K562 (cell line): ENCODE measurements around the gene ELOVL5. TPM values are rescaled to one million over a fixed set of nuclear protein-coding genes. Genes with fewer than 3 reads are reported as not detected.

Source experiments
- ATAC-seq: fragments of 200-7000 bp; cut with Tn5 transposase; 3 replicates; pipeline ENCODE4 v1.9.1; 2020; ENCODE audit warnings: moderate library complexity
- BruUV-seq: library from RNA; stranded (reverse); fragments of 400-500 nt; replicated peaks from 2 replicates; lab custom pipeline; 2021; lab: Mats Ljungman, UMichigan
- CTCF ChIA-PET: fragments of 300-600 bp; formaldehyde crosslinking; extraction: SDS; loops from one replicate; lab custom pipeline; 2021; ENCODE audit warnings: low intra/inter-chr PET ratio; lab: Yijun Ruan, JAX
- POLR2A ChIA-PET: fragments of 300-600, 350-650 bp; sonication (Branson Sonifier 250); formaldehyde crosslinking; extraction: SDS; loops from one replicate; lab custom pipeline; 2021; ENCODE audit warnings: antibody characterized with exemption, inconsistent platforms; lab: Yijun Ruan, JAX
- DNase-seq, 4 experiments: peaks; one replicate each; pipeline versions ENCODE4 v3.0.0 to v3.0.0-alpha.2; 2011 to 2018; ENCODE audit warnings: low spot score in 3 of 4, mixed read lengths in 3 of 4; ENCODE audit errors: extremely low read depth in 1 of 4
- FAIRE-seq: peaks from 2 replicates; lab custom pipeline; 2011; peaks lifted over from hg19 to GRCh38; lab: Jason Lieb, UNC
- H2AFZ ChIP-seq: 2 replicates; pipeline ENCODE4 v1.6.0; 2011; ENCODE audit warnings: low read depth, low read length, control low read depth, inconsistent platforms
- H3K27ac ChIP-seq: fragments of 200-600 bp; 3 replicates; pipeline ENCODE4 v1.8.0; 2011; ENCODE audit warnings: low read depth, mild to moderate bottlenecking, control low read depth, inconsistent platforms, low read length, moderate library complexity, mixed read lengths; ENCODE audit errors: extremely low read depth
- H3K27me3 ChIP-seq, 2 experiments: fragments of 300-600 bp in 1 of 2; 2 replicates in 1 of 2; 3 replicates in 1 of 2; pipeline versions ENCODE4 v1.6.0 to v1.8.0; 2011; ENCODE audit warnings: inconsistent platforms in 2 of 2, low read length in 2 of 2, mild to moderate bottlenecking in 1 of 2, mixed read lengths in 1 of 2, moderate library complexity in 1 of 2; ENCODE audit not compliant: control insufficient read depth in 2 of 2, insufficient read depth in 2 of 2
- H3K36me3 ChIP-seq: fragments of 300-600 bp; 3 replicates; pipeline ENCODE4 v1.8.0; 2011; ENCODE audit warnings: mild to moderate bottlenecking, low read length, inconsistent platforms; ENCODE audit not compliant: control insufficient read depth, insufficient read depth
- H3K4me1 ChIP-seq, 2 experiments: fragments of 200-600 bp in 1 of 2; replicated peaks in 1 of 2; 2 replicates in 1 of 2; 3 replicates in 1 of 2; pipeline versions ENCODE4 v1.5.1 to v1.8.0; 2011; ENCODE audit warnings: inconsistent platforms in 2 of 2, low read length in 2 of 2, mild to moderate bottlenecking in 1 of 2, mixed read lengths in 1 of 2, moderate library complexity in 1 of 2; ENCODE audit not compliant: control insufficient read depth in 2 of 2, insufficient read depth in 2 of 2
- H3K4me2 ChIP-seq: 2 replicates; pipeline ENCODE4 v1.6.1; 2011; ENCODE audit warnings: low read length, control low read depth, inconsistent platforms, mixed read lengths; ENCODE audit not compliant: insufficient read depth
- H3K4me3 ChIP-seq: fragments of 200-600 bp; sonication (generic), shearing (Covaris generic); 2 replicates; pipeline ENCODE4 v1.5.1; 2016; ENCODE audit warnings: control low read depth, inconsistent platforms
- H3K79me2 ChIP-seq: fragments of 200-600 bp; 3 replicates; pipeline ENCODE4 v1.8.0; 2011; ENCODE audit warnings: low read length, inconsistent platforms; ENCODE audit not compliant: control insufficient read depth, insufficient read depth
- H3K9ac ChIP-seq, 2 experiments: 2 replicates each; pipeline versions ENCODE4 v1.6.0 to v1.6.1; 2011; ENCODE audit warnings: low read depth in 2 of 2, low read length in 2 of 2, control low read depth in 1 of 2, inconsistent platforms in 1 of 2, mild to moderate bottlenecking in 1 of 2, mixed read lengths in 1 of 2; ENCODE audit not compliant: insufficient read depth in 1 of 2
- H3K9me1 ChIP-seq: one replicate; pipeline ENCODE4 v1.6.0; 2011; ENCODE audit warnings: inconsistent platforms, mild to moderate bottlenecking, low read length, moderate library complexity; ENCODE audit not compliant: control insufficient read depth, insufficient read depth
- H3K9me3 ChIP-seq: replicated peaks from 2 replicates; pipeline ENCODE4 v1.5.1; 2011; ENCODE audit warnings: low read depth, low read length, inconsistent platforms; ENCODE audit not compliant: control insufficient read depth, insufficient read depth
- H4K20me1 ChIP-seq: replicated peaks from 2 replicates; pipeline ENCODE4 v1.6.1; 2011; ENCODE audit warnings: low read length, inconsistent platforms, mixed read lengths; ENCODE audit not compliant: control insufficient read depth, insufficient read depth
- CCAR2 ChIP-seq: fragments of 200-400 bp; formaldehyde crosslinking; IDR thresholded peaks from 2 replicates; pipeline ENCODE4 v1.6.1; 2017; ENCODE audit warnings: mild to moderate bottlenecking, low read depth, low read length
- HNRNPH1 ChIP-seq: fragments of 200-400 bp; formaldehyde crosslinking; optimal IDR thresholded peaks from 2 replicates; pipeline ENCODE3; 2017; ENCODE audit warnings: low read depth, mild to moderate bottlenecking, low read length, moderate library complexity
- IRF1 ChIP-seq: sonication (generic); formaldehyde crosslinking; IDR thresholded peaks from 2 replicates; pipeline ENCODE4 v1.8.0; 2022; ENCODE audit warnings: missing genetic modification reagents, mild to moderate bottlenecking, borderline replicate concordance
- PRDM10 ChIP-seq: fragments of 450-650 bp; IDR thresholded peaks from 2 replicates; pipeline ENCODE4 v1.6.1; 2018; ENCODE audit not compliant: partially characterized antibody
- RFX1 ChIP-seq: fragments of 450-650 bp; IDR thresholded peaks from 2 replicates; pipeline ENCODE4 v1.6.1; 2016; ENCODE audit warnings: mild to moderate bottlenecking, moderate library complexity
- RFX5 ChIP-seq: IDR thresholded peaks from 2 replicates; pipeline ENCODE4 v1.6.1; 2011; ENCODE audit warnings: low read depth, mild to moderate bottlenecking, improper control_type of control experiment, low read length
- SPI1 ChIP-seq: IDR thresholded peaks from 2 replicates; pipeline ENCODE4 v1.6.1; 2011; ENCODE audit warnings: low read depth, low read length, control low read depth, borderline replicate concordance
- UBTF ChIP-seq, 2 experiments: IDR thresholded peaks; 2 replicates each; pipeline ENCODE4 v1.6.1; 2012; ENCODE audit warnings: improper control_type of control experiment in 2 of 2, low read depth in 2 of 2, low read length in 2 of 2, borderline replicate concordance in 1 of 2
- ZNF668 ChIP-seq: fragments of 250-450 bp; sonication (Bioruptor Pico); IDR thresholded peaks from 2 replicates; pipeline ENCODE4 v1.8.0; 2022; ENCODE audit warnings: mild to moderate bottlenecking, inconsistent platforms
- ZNF696 ChIP-seq: fragments of 250-450 bp; sonication (Bioruptor Pico); conservative IDR thresholded peaks from 2 replicates; pipeline ENCODE4 v1.4.0; 2020; ENCODE audit warnings: mild to moderate bottlenecking, moderate library complexity
- ZNF778 ChIP-seq: fragments of 450-650 bp; formaldehyde crosslinking; IDR thresholded peaks from 2 replicates; pipeline ENCODE4 v1.4.0; 2020; ENCODE audit warnings: mild to moderate bottlenecking, moderate library complexity
- WGBS: fragments of 100-300 bp; shearing (Covaris generic); methylation state at CpG from one replicate; pipeline ENCODE4 v1.1.6; 2016; ENCODE audit warnings: low coverage, mixed read lengths; ENCODE audit not compliant: insufficient coverage; ENCODE audit errors: missing lambda C conversion rate; 5-methylcytosine and 5-hydroxymethylcytosine counted together
- in situ Hi-C: fragments of 300-500 bp; cut with MboI; formaldehyde crosslinking; loops from 4 replicates; pipeline ENCODE4 v1.15.0; 2018; ENCODE audit warnings: inconsistent platforms, mixed read lengths
- intact Hi-C: fragments of 100-400 bp; cut with micrococcal nuclease; formaldehyde crosslinking; loops from 2 replicates; pipeline ENCODE4 v1.14.2; 2022
- polyA plus RNA-seq, 8 experiments: library from polyadenylated mRNA; depleted of rRNA in 4 of 8; stranded (reverse) in 5 of 8; unstranded in 3 of 8; fragments of >200 nt; fragmentation: Nextera tagmentation in 2 of 8; fragmentation: Illumina TruSeq in 1 of 8; extraction: Ambion mirVana in 2 of 8; extraction: Trizol in 1 of 8; gene quantifications; 2 replicates each; pipeline versions ENCODE4 v1.2.1 to v1.2.3, GENCODE V29; 2011 to 2014; ENCODE audit warnings: inconsistent platforms in 1 of 8, missing spikeins in 1 of 8
- total RNA-seq, 7 experiments: library from RNA; depleted of rRNA in 6 of 7; stranded (reverse); fragments of >200 nt in 6 of 7; fragmentation: Illumina TruSeq in 2 of 7; extraction: Trizol in 2 of 7; gene quantifications; 2 replicates each; pipeline versions ENCODE4 v1.2.1 to v1.2.3, GENCODE V29; 2011 to 2021; ENCODE audit warnings: low replicate concordance in 1 of 7

The ELOVL5 gene
- total and polyA plus RNA-seq, 9 of the 15 experiments (the other 6 are each of a cell fraction or from before 2014, with no cell fraction given), result 70.6 to 245 (median 132) TPM

- Histone ChIP-seq H3K36me3 (peaks cover 94% of the 10 kb centered on the region), H3K4me3 (no peak overlapping the region), H3K27ac (no peak overlapping the region), H3K27me3 (no peaks in the 10 kb centered on the region), H3K9ac (no peak overlapping the region), H3K4me2 (no peak overlapping the region), H4K20me1 (0 out of 2 replicates have a peak, but pooled peaks cover 4% of the 10 kb centered on the region), H3K9me3 (no peaks in the 10 kb centered on the region), H3K4me1 (no peaks in the 10 kb centered on the region), H3K9me1 (no peaks in the 10 kb centered on the region), H3K79me2 (peaks cover 56% of the 10 kb centered on the region), H2AFZ (no peak overlapping the region)
- intact Hi-C loops (no loop called here), in situ Hi-C loops (no loop called here)
- no peak for FAIRE-seq
- no peak for DNase-seq
- 85% methylated on average over 2 of the region's 2 CpGs for WGBS
- CTCF ChIA-PET, result no interaction called here
- no peak for ATAC-seq
- no TSS peak for BruUV-seq
- TF ChIP-seq RFX5, result no peak
- TF ChIP-seq ZNF668 (CRISPR knock-in tag), result no peak
- no peak for TF ChIP-seq CCAR2
- no peak for TF ChIP-seq SPI1
- no peak for TF ChIP-seq ZNF696 (CRISPR knock-in tag)
- no peak for TF ChIP-seq ZNF778
- no peak for TF ChIP-seq HNRNPH1
- TF ChIP-seq IRF1 (CRISPR knock-in tag), result no peak
- no peak for TF ChIP-seq PRDM10
- no peak for TF ChIP-seq RFX1
- no peak for TF ChIP-seq UBTF (IDR thresholded peaks at IDR 0.05; ENCODE audit: borderline replicate concordance in 1 of 2, low read depth in 2 of 2, low read length in 2 of 2)
- POLR2A ChIA-PET, result interaction anchor here (0.8 to 3.0 kb wide), 2 partner anchors 10 to 36 kb away, joined by 3 to 10 read pairs; no protein-coding TSS in a partner anchor
These were observed 68.5 kb downstream of the ELOVL5 start for GRCh38 chr6:53280207-53280606.
